ENCODE measurements around the gene FBL. TPM values are rescaled to one million over a fixed set of nuclear protein-coding genes. Genes with fewer than 3 reads are reported as not detected.

FBL gene
- total and polyA plus RNA-seq, 10 of the 15 experiments (the other 5 are each of a cell fraction or from before 2014, with no cell fraction given) = 156 to 1,083 (median 478) TPM

DNA sequence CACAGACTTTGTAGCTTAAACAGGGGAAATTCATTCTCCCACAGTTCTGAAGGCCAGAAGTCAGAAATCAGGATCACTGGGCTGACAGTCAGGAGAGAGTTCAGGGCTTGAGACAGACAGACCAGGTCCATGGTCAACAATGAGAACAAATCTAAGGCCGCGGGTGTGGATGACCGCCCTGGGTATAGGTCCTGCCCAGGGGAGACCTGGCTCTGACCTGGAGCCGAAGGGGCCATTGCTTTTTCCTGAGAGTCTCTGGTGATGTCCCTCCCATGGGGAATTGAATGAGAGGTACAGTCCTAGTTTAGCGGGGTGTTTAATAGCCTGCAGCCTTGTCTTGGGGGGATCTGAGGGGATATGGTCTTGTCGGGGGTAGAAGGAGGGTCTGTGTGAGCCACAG, 25.2 kb upstream of the FBL start:
- no peaks in the 10 kb centered on the region for H3K27me3 ChIP-seq (replicated peaks in 1 of 2; ENCODE audit: control insufficient read depth in 2 of 2, insufficient read depth in 2 of 2, low read length in 1 of 2)
- no peak overlapping the region for H3K4me2 ChIP-seq (ENCODE audit: control insufficient read depth, insufficient read depth)
- no peaks in the 10 kb centered on the region for H3K79me2 ChIP-seq (ENCODE audit: control insufficient read depth, insufficient read depth, low read length)
- no peak overlapping the region for H3K4me3 ChIP-seq
- no peaks in the 10 kb centered on the region for H3K36me3 ChIP-seq (ENCODE audit: control insufficient read depth in 2 of 2, insufficient read depth in 2 of 2, low read length in 1 of 2)
- in situ Hi-C loops (cut with MboI) = no loop called here
- no peak for ATAC-seq
- ChIA-PET RAD21 (ENCODE audit: unreplicated experiment) (no interaction called here), POLR2A (no interaction called here), SMC1A (ENCODE audit: uncharacterized antibody, unreplicated experiment) (no interaction called here), CTCF (interaction anchor here (1.4 kb wide), 1 partner anchor 197 kb away, joined by 3 read pairs; no protein-coding TSS in a partner anchor)
- FAIRE-seq = no peak
- BruUV-seq (replicated peaks) = no TSS peak
- H3K27ac ChIP-seq (ENCODE audit: control insufficient read depth, insufficient read depth) = no peak overlapping the region
- no peaks in the 10 kb centered on the region for H3K4me1 ChIP-seq (ENCODE audit: control insufficient read depth, insufficient read depth, low read length)
- WGBS (ENCODE audit: insufficient coverage, insufficient replicate concordance, low lambda C conversion rate, missing lambda C conversion rate) = 40% methylated on average over 6 of the region's 6 CpGs
- no peak for DNase-seq (ENCODE audit: low read depth, low spot score)
- H3K9me3 ChIP-seq (replicated peaks; ENCODE audit: control insufficient read depth, insufficient read depth, low read length) = no peaks in the 10 kb centered on the region
- no peak overlapping the region for H2AFZ ChIP-seq (ENCODE audit: control insufficient read depth, low read depth, low read length)
- intact Hi-C loops (cut with micrococcal nuclease; ENCODE audit: unreplicated experiment) = no loop called here
- H4K20me1 ChIP-seq (ENCODE audit: control insufficient read depth, insufficient read depth) = no peaks in the 10 kb centered on the region
- H3K9ac ChIP-seq (ENCODE audit: control insufficient read depth, insufficient read depth, low read length) = no peak overlapping the region
- no peak for TF ChIP-seq RELA (IDR thresholded peaks at IDR 0.05; ENCODE audit: borderline replicate concordance, partially characterized antibody)
- TF ChIP-seq, protein P1, sequence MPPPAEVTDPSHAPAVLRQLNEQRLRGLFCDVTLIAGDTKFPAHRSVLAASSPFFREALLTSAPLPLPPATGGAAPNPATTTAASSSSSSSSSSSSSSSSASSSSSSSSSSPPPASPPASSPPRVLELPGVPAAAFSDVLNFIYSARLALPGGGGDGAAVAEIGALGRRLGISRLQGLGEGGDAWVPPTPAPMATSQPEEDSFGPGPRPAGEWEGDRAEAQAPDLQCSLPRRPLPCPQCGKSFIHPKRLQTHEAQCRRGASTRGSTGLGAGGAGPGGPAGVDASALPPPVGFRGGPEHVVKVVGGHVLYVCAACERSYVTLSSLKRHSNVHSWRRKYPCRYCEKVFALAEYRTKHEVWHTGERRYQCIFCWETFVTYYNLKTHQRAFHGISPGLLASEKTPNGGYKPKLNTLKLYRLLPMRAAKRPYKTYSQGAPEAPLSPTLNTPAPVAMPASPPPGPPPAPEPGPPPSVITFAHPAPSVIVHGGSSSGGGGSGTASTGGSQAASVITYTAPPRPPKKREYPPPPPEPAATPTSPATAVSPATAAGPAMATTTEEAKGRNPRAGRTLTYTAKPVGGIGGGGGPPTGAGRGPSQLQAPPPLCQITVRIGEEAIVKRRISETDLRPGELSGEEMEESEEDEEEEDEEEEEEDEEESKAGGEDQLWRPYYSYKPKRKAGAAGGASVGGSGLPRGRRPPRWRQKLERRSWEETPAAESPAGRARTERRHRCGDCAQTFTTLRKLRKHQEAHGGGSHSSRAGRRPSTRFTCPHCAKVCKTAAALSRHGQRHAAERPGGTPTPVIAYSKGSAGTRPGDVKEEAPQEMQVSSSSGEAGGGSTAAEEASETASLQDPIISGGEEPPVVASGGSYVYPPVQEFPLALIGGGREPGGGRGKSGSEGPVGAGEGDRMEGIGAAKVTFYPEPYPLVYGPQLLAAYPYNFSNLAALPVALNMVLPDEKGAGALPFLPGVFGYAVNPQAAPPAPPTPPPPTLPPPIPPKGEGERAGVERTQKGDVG (CRISPR knock-in tag; IDR thresholded peaks at IDR 0.05) = no peak
- no peak for TF ChIP-seq CBX5 (IDR thresholded peaks at IDR 0.05; ENCODE audit: low read depth)
- TF ChIP-seq IRF5 (IDR thresholded peaks at IDR 0.05; ENCODE audit: borderline replicate concordance) = no peak
- TF ChIP-seq FOXK2 (IDR thresholded peaks at IDR 0.05) = no peak
- no peak for TF ChIP-seq NFYA (IDR thresholded peaks at IDR 0.05; ENCODE audit: borderline replicate concordance, low read depth, low read length)
- TF ChIP-seq USF1 (IDR thresholded peaks at IDR 0.05; ENCODE audit: borderline replicate concordance, extremely low read length, insufficient read depth, low read depth, low read length) = no peak
- TF ChIP-seq ATF2 (IDR thresholded peaks at IDR 0.05; ENCODE audit: low read length) = no peak
- TF ChIP-seq, protein P2, sequence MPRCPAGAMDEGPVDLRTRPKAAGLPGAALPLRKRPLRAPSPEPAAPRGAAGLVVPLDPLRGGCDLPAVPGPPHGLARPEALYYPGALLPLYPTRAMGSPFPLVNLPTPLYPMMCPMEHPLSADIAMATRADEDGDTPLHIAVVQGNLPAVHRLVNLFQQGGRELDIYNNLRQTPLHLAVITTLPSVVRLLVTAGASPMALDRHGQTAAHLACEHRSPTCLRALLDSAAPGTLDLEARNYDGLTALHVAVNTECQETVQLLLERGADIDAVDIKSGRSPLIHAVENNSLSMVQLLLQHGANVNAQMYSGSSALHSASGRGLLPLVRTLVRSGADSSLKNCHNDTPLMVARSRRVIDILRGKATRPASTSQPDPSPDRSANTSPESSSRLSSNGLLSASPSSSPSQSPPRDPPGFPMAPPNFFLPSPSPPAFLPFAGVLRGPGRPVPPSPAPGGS (IDR thresholded peaks at IDR 0.05; ENCODE audit: borderline replicate concordance, insufficient read depth, low read depth, low read length, poor library complexity, severe bottlenecking) = no peak
- no peak for TF ChIP-seq SREBF1 (IDR thresholded peaks at IDR 0.05; ENCODE audit: low read length)
- TF ChIP-seq, protein P3, sequence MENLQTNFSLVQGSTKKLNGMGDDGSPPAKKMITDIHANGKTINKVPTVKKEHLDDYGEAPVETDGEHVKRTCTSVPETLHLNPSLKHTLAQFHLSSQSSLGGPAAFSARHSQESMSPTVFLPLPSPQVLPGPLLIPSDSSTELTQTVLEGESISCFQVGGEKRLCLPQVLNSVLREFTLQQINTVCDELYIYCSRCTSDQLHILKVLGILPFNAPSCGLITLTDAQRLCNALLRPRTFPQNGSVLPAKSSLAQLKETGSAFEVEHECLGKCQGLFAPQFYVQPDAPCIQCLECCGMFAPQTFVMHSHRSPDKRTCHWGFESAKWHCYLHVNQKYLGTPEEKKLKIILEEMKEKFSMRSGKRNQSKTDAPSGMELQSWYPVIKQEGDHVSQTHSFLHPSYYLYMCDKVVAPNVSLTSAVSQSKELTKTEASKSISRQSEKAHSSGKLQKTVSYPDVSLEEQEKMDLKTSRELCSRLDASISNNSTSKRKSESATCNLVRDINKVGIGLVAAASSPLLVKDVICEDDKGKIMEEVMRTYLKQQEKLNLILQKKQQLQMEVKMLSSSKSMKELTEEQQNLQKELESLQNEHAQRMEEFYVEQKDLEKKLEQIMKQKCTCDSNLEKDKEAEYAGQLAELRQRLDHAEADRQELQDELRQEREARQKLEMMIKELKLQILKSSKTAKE (IDR thresholded peaks at IDR 0.05; ENCODE audit: low read depth, poor library complexity, severe bottlenecking) = no peak
- no peak for TF ChIP-seq ESRRA (IDR thresholded peaks at IDR 0.05; ENCODE audit: low read length)
- TF ChIP-seq SP1 (IDR thresholded peaks at IDR 0.05; ENCODE audit: low read depth, low read length) = no peak
- no peak for TF ChIP-seq SREBF2 (IDR thresholded peaks at IDR 0.05; ENCODE audit: low read length)

Data from GM12878 (cell line).